ENCODE measurements around the gene TMEM178B.

- peak in 1 of 6 experiments; percentile 13 for TF ChIP-seq CTCF (IDR thresholded peaks at IDR 0.05)
- peak in 1 of 2 donors; percentile 35 for TF ChIP-seq POLR2A (IDR thresholded peaks at IDR 0.05)
Observed at GRCh38 chr7:141208539-141208938, 134.7 kb downstream of the TMEM178B start.

Data from thyroid gland (tissue), 4 donors.